GM23248 (cell line): ENCODE results near the gene SMG5. TPM values are rescaled to one million over a fixed set of nuclear protein-coding genes. Genes with fewer than 3 reads are reported as not detected.

Experiments
- DNase-seq: peaks from one replicate; pipeline ENCODE4 v3.0.0-alpha.2; 2015
- H2AFZ ChIP-seq: fragments of 200-600 bp; sonication (generic); 2 replicates; pipeline ENCODE4 v1.6.1; 2016; ENCODE audit warnings: antibody characterized with exemption
- H3F3A ChIP-seq: fragments of 200-600 bp; sonication (generic); 2 replicates; pipeline ENCODE4 v1.6.1; 2016; ENCODE audit warnings: mild to moderate bottlenecking, antibody characterized with exemption, mixed run types; ENCODE audit not compliant: insufficient read depth
- H3K27ac ChIP-seq: fragments of 200-600 bp; sonication (generic); 2 replicates; pipeline ENCODE4 v1.5.1; 2016; ENCODE audit warnings: mild to moderate bottlenecking
- H3K27me3 ChIP-seq: fragments of 200-600 bp; sonication (generic); replicated peaks from 2 replicates; pipeline ENCODE4 v1.6.1; 2016; ENCODE audit warnings: mild to moderate bottlenecking; ENCODE audit not compliant: insufficient read depth
- H3K36me3 ChIP-seq: fragments of 200-600 bp; sonication (generic); 2 replicates; pipeline ENCODE4 v1.6.1; 2016; ENCODE audit warnings: low read depth, mild to moderate bottlenecking
- H3K4me1 ChIP-seq: fragments of 200-600 bp; sonication (generic); 2 replicates; pipeline ENCODE4 v1.6.1; 2016; ENCODE audit warnings: mild to moderate bottlenecking; ENCODE audit not compliant: insufficient read depth
- H3K4me2 ChIP-seq: fragments of 200-600 bp; sonication (generic); one replicate; pipeline ENCODE4 v1.6.1; 2016; ENCODE audit warnings: mild to moderate bottlenecking; ENCODE audit not compliant: unreplicated experiment
- H3K4me3 ChIP-seq: fragments of 200-600 bp; sonication (generic); 2 replicates; pipeline ENCODE4 v1.5.1; 2016; ENCODE audit warnings: mild to moderate bottlenecking
- H3K79me2 ChIP-seq: fragments of 200-600 bp; sonication (generic); 2 replicates; pipeline ENCODE4 v1.6.1; 2016; ENCODE audit warnings: mild to moderate bottlenecking; ENCODE audit not compliant: insufficient read depth
- H3K9ac ChIP-seq: fragments of 200-600 bp; sonication (generic); 2 replicates; pipeline ENCODE4 v1.6.1; 2016; ENCODE audit warnings: mild to moderate bottlenecking
- H3K9me2 ChIP-seq: fragments of 200-600 bp; sonication (generic); 2 replicates; pipeline ENCODE4 v1.6.1; 2016; ENCODE audit warnings: mixed run types, mild to moderate bottlenecking, moderate library complexity; ENCODE audit not compliant: insufficient read depth
- H3K9me3 ChIP-seq: fragments of 200-600 bp; sonication (generic); one replicate; pipeline ENCODE4 v1.6.1; 2017; ENCODE audit warnings: low read depth
- H4K20me1 ChIP-seq: fragments of 200-600 bp; sonication (generic); 2 replicates; pipeline ENCODE4 v1.6.0; 2016; ENCODE audit not compliant: insufficient read depth
- EZH2 ChIP-seq: fragments of 200-600 bp; sonication (generic); IDR thresholded peaks from 2 replicates; pipeline ENCODE4 v1.6.1; 2018; ENCODE audit warnings: antibody characterized with exemption, mild to moderate bottlenecking; ENCODE audit not compliant: insufficient read depth, poor library complexity, severe bottlenecking
- EZH2phosphoT487 ChIP-seq: fragments of 200-600 bp; sonication (generic); IDR thresholded peaks from 2 replicates; pipeline ENCODE4 v1.6.1; 2018; ENCODE audit warnings: antibody characterized with exemption, moderate library complexity, mild to moderate bottlenecking, low read depth; ENCODE audit not compliant: insufficient read depth
- WGBS, 2 experiments: methylation state at CpG; one replicate each; pipeline ENCODE4 v1.1.6; 2015 to 2017; ENCODE audit warnings: low lambda C conversion rate in 2 of 2, low coverage in 1 of 2; ENCODE audit errors: missing lambda C conversion rate in 2 of 2; 5-methylcytosine and 5-hydroxymethylcytosine counted together
- in situ Hi-C: fragments of 300-500 bp; cut with MboI; formaldehyde crosslinking; loops from 2 replicates; pipeline ENCODE4 v1.15.0; 2020
- polyA plus RNA-seq: library from polyadenylated mRNA; unstranded; fragments of >200 nt; fragmentation: Nextera tagmentation; extraction: Ambion mirVana; gene quantifications from 2 replicates; pipeline ENCODE4 v1.2.1, GENCODE V29; 2016
- total RNA-seq: library from RNA; depleted of rRNA; stranded (reverse); fragments of >200 nt; shearing (Covaris generic); gene quantifications from 2 replicates; pipeline ENCODE4 v1.2.3, GENCODE V29; 2014

Gene SMG5
- total and polyA plus RNA-seq, 2 experiments from 2014 or later = 32.2 to 60.0 TPM

DNA sequence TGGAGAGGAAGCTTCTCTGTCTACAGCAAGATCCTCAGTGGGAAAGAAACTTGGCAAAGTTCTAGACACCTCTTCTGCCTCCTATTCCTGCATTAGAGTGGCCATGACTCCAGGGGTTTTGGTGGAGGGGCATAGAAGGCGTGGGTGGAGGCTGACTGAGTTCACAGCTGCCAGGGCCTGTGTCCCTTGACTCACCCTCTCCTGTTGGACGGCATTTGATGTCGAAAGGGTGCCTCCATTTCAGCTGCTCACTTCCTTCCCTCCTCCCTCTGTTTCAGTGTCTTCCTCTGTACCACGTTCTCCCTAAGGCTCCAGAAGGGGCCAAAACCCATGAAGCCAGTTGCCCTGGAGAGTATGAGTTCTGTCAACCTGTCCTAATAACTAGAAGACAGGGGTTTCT lies 2.1 kb upstream of the SMG5 start:
- WGBS, 2 experiments = 19 to 27% methylated on average over 4 of the region's 4 CpGs
- Histone ChIP-seq H4K20me1 (peaks cover 4% of the 10 kb centered on the region; the same call in 1 of the 2 replicates), H3K9ac (no peak overlapping the region), H3K36me3 (peaks cover 7% of the 10 kb centered on the region; the same call in 1 of the 2 replicates), H3K27ac (peak overlapping the region; percentile 61), H2AFZ (peak overlapping the region; percentile 37; the same call in 1 of the 2 replicates), H3K4me1 (peaks cover 32% of the 10 kb centered on the region), H3K4me3 (no peak overlapping the region), H3K27me3 (no peaks in the 10 kb centered on the region), H3F3A (peaks cover 30% of the 10 kb centered on the region), H3K79me2 (peaks cover 51% of the 10 kb centered on the region), H3K9me3 (no peaks in the 10 kb centered on the region), H3K9me2 (no peaks in the 10 kb centered on the region), H3K4me2 (peak overlapping the region; percentile 23)
- in situ Hi-C loops = no loop called here
- TF ChIP-seq EZH2 (no peak), EZH2phosphoT487 (no peak)
- DNase-seq = peak; percentile 74

DNA sequence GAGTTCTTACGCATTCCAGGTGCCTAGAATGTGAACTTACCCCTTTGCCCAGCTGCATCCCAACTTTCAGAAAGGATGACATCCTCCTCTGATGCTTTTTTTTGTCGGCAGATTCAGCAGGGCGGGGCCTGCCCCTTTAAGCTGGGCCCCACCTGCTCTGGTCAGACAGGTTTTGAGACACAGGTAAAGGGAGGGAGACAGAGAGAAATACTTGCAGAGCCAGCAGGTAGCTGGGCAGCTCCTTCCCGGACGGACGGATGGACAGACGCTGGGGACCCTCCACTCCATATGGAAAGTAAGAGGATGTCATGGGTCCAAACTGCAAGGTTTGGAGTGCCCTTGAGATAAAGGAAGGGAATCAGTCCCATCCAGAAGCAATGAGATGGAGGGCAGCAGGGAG lies 1.5 kb upstream of the SMG5 start, which contains the start of gene TMEM79:
TSS of gene TMEM79 (plus strand) at position 214 of the 400 bp plus-strand sequence. CDS start 902 bp downstream, outside the sequence.
- Histone ChIP-seq H3K27me3 (no peaks in the 10 kb centered on the region), H3K79me2 (peaks cover 51% of the 10 kb centered on the region), H4K20me1 (peaks cover 4% of the 10 kb centered on the region; the same call in 1 of the 2 replicates), H3F3A (peaks cover 30% of the 10 kb centered on the region), H3K36me3 (peaks cover 7% of the 10 kb centered on the region; the same call in 1 of the 2 replicates), H3K9me3 (no peaks in the 10 kb centered on the region), H3K9ac (peak within 1 kb of the TSS; percentile 93), H3K9me2 (no peaks in the 10 kb centered on the region), H3K4me1 (peaks cover 32% of the 10 kb centered on the region), H2AFZ (peak within 1 kb of the TSS; percentile 88), H3K4me2 (peak within 1 kb of the TSS; percentile 89), H3K4me3 (peak within 1 kb of the TSS; percentile 94), H3K27ac (peak within 1 kb of the TSS; percentile 80)
- 81 to 83% methylated on average over 7 of the region's 7 CpGs for WGBS, 2 experiments
- TF ChIP-seq EZH2 = no peak
- no peak for DNase-seq
- in situ Hi-C loops = no loop called here

DNA sequence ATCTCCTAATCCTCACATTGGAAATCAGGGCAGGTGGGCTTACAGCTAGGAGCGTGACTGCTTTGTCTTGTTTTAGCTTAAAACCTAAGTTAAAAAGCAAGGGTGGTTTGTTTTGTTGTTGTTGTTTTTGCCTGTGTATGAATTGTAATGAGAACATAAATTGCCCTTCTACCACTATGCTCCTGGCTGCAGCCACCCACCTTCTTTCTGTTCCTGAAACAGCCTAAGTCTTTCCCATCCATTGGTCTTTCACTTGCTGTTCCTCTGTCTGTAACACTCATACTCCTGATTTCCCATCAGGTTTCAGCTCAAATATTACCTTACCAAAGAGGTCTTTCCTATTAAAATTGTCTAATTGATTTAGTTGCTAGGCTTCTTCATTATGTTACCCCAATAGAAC lies 896 bp upstream of the SMG5 start:
- peaks cover 32% of the 10 kb centered on the region for H3K4me1 ChIP-seq
- WGBS, 2 experiments = 51 to 71% methylated on average over 1 of the region's 1 CpG
- H2AFZ ChIP-seq = peak overlapping the region; percentile 88
- no peaks in the 10 kb centered on the region for H3K27me3 ChIP-seq
- TF ChIP-seq EZH2 (no peak), EZH2phosphoT487 (no peak)
- peak overlapping the region; percentile 89 for H3K4me2 ChIP-seq
- peaks cover 51% of the 10 kb centered on the region for H3K79me2 ChIP-seq
- H3K9me3 ChIP-seq = no peaks in the 10 kb centered on the region
- peaks cover 1% of the 10 kb centered on the region; the same call in 1 of the 2 replicates for H3K36me3 ChIP-seq
- in situ Hi-C loops = no loop called here
- peak overlapping the region; percentile 94 for H3K4me3 ChIP-seq
- peaks cover 4% of the 10 kb centered on the region; the same call in 1 of the 2 replicates for H4K20me1 ChIP-seq
- H3K27ac ChIP-seq = peak overlapping the region; percentile 80
- no peaks in the 10 kb centered on the region for H3K9me2 ChIP-seq
- H3K9ac ChIP-seq = peak overlapping the region; percentile 93
- peaks cover 30% of the 10 kb centered on the region for H3F3A ChIP-seq
- no peak for DNase-seq

DNA sequence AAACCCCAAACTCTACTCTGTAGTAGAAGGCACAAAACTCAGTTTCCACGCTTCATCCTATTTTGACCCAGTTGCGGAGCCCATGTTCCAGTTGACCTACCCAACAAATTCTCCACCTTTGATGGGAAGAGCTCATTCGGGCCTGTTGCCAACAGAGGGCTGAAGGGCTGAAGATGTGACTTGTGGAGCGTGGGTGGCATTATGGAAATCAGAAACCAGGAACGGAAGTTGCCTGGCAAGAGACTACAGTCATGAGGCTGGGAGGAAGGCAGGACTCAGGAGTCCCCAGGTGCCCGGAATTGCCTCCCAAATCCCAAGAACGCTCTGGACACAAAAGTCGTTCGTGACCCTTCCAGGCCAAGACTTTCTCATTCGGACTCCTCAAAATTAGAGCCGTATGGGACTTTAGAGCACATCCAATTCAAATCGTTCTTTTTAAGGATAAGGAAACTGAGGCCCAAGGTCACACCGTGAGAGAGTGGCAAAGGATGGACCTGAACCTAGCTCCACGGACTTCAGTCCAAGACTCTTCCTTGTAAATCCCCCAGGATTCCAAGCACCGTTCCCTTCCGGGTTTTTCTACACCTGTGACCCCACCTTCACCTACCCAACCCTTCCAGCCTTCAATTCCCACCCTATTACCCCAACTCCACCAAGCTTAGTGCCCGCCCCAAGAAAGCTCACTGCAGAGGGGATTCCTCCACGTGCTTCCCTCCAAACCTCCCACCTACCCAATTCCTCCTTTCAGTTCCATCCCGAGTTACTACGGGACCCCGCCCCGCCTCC lies 739 bp downstream of the SMG5 start:
- Histone ChIP-seq H4K20me1 (peaks cover 4% of the 10 kb centered on the region; the same call in 1 of the 2 replicates), H3K9me3 (no peaks in the 10 kb centered on the region), H3K27me3 (no peaks in the 10 kb centered on the region), H3K9ac (peak overlapping the region; percentile 93), H3K36me3 (peaks cover 5% of the 10 kb centered on the region; the same call in 1 of the 2 replicates), H3K4me2 (peak overlapping the region; percentile 87), H3K27ac (peak overlapping the region; percentile 80), H3K4me3 (peak overlapping the region; percentile 94), H3K79me2 (peaks cover 59% of the 10 kb centered on the region), H3K4me1 (peaks cover 32% of the 10 kb centered on the region), H3K9me2 (no peaks in the 10 kb centered on the region), H3F3A (peaks cover 35% of the 10 kb centered on the region), H2AFZ (peak overlapping the region; percentile 65)
- TF ChIP-seq EZH2phosphoT487 (no peak), EZH2 (no peak)
- in situ Hi-C loops = no loop called here
- peak; percentile 67 for DNase-seq
- 7 to 8% methylated on average over 21 to 22 of the region's 22 CpGs for WGBS, 2 experiments
